ENCODE data around the gene TCF4.
A peak's percentile ranks its signal among the peaks of the same experiment; 100 is the strongest.
"Not testable (repeated sequence)": the region's sequence is repeated elsewhere in the genome, so short reads cannot be mapped to it uniquely, and the experiment has no call there.

Gene TCF4

DNA sequence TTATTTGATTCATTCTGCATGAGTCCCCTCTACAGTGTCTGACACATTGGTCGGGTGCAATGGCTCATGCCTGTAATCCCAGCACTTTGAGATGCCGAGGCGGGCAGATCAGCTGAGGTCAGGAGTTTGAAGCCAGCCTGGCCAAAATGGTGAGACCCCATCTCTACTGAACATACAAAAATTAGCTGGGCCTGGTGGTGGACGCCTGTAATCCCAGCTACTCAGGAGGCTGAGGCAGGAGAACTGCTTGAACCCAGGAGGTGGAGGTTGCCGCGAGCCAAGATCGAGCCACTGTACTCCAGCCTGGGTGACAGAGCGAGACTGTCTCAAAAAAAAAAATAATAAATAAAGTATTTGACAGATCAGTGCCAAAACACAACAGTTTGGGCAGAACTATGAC, 118.9 kb downstream of the TCF4 start:
- DNase-seq, result not testable (repeated sequence)

DNA sequence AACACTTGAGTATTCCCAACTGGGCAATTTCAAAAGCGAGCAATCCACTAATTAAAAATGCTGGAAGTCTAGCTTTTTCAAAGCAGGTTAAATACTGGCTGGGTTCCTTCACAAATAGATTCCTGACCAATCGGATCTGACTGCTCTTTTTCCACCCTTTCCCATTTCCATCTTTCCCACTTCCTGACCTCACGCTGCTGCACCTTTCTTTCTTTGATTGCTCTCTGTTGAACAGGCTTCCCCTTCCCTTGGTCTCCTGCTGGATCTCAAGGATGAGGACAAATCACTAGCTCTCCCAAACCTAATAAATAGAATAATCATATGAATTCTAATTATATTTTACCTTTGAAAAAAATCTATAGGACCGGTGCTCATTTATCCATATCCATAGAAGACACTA, 121.2 kb downstream of the TCF4 start:
- DNase-seq, result no peak

DNA sequence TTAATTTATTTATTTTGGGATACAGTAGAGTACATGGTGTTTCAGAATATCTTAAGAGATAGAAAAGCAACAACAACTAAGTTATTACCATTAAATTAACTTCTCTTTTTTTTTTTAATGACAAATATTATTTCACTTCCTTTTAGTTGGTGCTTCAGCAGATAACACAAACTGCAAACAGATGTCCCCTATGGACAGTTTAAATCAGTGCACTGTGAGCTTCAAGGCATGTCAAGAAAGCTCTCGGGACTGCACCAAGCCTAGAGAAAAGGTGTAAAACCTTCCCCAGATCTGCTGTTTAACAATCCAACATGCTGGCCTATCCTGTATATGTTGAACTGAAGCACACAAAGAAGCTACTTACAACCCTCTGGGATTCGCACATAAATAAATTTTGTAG, 122.7 kb downstream of the TCF4 start:
- no peak for DNase-seq

DNA sequence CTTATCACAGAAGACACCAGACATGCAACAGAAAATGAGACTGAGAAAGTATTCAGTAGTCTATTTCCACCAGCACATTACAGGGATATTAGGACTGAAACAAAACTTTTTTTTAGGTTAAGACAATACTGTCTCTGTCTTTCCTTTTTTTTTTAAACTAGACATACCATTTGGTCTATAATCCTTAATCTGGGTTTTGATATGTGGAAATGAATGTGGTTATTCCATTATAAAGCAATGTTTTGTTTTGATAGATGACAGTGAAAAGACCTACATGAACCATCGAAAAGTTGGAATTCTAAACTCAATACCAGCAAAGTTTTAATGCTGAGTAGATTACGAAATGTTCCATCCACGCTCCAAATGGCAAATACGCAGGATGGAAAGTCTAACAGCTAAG, 123.4 kb downstream of the TCF4 start:
- DNase-seq, result no peak

DNA sequence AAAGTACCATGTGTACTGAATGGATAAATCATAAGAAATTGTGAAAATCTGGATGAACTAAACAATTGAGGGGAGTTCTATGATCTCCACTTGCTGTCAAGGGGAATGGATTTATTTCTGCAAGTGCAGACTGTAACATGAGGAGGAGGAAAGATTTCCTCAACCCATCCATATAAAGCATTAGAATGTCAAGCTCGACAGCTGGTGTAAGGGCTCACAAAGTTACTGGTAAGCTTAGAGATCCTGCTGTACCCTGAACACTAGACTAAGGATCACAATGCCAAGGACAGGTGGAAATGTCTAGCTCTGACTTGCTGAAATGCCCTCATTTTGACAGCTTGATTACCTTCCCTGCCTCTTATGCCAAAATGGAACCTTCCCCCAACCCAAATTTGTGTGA, 125.3 kb downstream of the TCF4 start:
- DNase-seq, result no peak

DNA sequence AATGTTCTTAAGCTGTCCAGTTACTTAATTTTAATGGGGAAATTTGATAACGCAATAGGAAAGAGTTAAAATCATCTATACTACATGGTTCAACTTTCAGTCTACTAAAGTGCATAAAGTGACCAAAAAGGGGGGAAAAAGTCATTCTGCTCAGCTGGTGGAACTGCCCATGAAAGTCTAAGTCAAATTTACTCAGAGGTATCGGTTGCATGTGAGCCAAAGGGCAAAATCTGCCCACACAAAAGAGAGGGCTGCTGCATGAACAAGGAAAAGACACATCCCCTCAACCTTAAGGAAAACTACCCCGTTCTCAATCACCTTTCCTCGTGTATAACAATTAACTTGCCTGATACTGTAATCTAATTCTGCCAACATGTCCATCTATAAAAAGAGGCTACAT, 126.1 kb downstream of the TCF4 start:
- no peak for DNase-seq

DNA sequence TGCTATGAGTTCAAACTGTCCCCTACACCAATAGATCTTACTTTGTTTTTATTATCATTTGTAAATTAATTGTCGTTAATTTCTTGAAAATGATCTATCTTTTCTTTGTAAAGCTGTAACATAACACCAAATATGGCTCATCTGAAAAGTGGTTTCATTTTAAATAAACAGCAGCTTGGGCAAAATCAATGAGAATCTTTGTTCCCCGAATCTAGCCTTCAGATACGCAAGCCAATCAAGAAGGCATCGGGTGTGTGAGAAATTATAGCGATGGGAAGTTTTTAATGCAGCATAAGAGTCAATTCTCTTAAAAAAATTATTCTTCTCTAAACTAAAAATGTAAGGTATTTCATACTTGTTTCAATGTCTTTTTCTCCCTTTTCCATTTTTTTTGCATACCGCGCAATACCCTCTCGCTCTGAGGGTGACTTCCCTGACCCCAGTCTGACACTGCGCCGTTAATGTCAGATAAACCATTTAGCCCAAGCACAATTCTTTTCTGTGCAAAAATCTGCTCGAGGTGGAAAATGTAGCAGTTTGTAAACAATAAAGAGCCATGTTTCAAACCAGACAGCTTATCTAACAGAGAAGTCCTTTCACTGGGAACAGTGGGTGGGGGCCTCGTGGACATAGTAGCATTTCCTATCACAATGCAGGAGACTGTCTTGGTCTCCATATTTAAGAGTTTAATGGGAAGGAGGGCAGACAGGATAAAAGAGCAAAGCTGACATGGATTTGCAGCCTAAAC, 129.4 kb downstream of the TCF4 start:
- no peak for DNase-seq

DNA sequence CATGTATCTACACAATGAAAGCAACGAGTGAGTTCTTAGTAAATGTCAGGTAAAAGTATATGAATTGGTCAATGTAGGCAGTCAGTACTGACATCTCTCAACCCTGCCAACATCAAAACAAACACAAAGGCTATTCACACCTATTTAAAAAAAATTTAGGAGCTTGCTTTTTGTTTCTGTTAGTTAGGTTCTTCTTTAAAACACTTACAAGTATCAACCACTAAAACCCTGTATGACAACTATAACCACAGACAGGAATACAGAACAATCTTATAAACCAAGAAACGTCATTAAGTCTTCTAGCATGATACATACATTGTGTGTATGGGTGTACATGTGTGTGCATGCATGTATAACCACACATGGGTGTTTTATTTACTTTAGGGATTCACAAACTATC, 131.0 kb downstream of the TCF4 start:
- DNase-seq, result no peak

DNA sequence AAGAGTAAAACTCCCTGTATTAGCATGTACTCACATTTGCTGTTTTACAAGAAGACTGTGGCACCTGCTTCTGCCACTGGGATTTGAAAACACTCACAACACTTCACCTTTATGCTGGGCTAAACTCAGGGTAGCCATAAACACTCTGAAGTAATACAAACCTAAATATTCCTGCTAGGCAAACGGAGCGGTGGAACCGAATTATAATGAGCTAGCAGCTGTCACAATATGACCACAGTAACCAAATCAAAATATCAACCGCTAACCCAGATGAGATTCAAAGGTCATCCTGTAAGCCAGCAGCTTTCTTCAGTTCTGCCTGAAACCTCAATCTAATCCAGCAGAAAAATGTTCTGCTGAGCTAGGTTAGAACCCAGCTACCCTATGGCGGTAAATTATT, 132.1 kb downstream of the TCF4 start:
- no peak for DNase-seq

DNA sequence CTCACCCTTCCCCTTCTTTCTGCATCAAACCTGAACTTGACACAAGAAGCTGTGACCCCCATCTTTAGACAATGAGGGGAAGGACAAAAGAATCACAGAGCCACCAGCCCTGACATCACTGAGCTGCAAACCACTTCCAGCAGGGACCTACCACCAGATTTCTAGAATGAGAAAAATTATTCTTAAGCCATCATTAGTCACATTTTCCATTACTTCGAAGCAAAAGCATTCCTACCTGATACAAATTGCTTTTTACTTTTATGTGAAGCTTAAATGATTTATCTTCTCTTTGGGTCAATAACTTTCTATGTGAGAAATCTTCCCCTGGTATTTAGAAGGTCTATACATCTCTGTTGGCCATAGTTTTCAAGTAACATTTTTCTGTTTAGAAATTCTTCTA, 134.8 kb downstream of the TCF4 start:
- DNase-seq, result no peak

DNA sequence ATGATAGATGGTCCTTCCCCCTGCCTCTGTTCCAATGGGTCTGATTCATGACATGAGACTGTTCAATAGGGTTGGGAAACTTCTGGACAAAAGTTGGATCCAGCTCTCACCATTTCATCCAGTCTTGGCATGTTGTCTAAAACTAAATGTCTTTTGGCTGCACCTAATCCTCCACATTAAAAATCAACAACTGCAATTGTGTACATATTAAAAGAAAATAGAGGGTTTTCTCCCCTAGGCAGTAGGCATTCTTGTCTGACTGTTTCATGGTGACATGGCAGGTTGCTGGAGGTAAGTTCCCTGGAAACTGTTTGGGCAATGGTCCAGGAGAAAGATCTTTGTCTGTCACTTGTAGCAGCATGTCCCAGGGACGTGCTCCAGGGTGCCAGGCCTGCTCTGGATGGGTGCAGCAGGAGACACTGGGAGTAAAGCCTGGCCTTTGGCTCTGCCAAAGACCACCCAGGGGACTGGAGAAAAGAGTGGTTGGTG, 135.8 kb downstream of the TCF4 start:
- peak; percentile 76 for DNase-seq

DNA sequence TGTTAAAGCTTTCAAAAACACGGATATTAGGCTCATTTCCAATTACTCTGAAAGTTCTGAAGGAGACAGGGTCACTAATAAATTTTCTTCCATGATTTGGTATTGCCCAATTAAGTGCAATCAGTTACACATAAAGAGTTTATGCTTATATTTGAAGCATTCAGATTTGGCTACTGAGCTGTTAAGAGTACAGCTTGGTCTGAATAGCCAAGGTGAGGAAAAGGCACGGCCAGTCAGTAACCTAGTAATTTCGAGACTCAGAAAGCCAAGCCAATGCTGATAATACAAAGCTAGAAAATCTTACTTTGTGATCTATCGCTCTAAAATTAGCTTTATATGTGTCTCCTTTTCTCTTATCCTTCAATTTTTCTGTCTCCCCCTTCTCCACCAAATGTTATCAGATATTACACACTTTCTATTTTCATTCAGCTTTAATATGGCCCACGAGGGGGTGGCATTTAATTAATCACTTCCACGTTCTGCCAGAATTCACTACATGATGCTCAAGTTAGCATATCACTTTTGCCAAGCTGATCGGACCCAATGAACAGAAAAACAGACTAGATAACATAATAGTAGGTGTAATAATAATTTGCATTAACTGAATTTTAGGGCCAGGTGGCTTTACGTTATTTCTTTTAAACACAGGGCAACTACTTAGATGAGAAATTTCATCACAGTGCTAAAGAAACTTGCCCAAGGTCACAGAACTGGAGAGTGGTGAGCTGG, 138.4 kb downstream of the TCF4 start:
- DNase-seq, result no peak

DNA sequence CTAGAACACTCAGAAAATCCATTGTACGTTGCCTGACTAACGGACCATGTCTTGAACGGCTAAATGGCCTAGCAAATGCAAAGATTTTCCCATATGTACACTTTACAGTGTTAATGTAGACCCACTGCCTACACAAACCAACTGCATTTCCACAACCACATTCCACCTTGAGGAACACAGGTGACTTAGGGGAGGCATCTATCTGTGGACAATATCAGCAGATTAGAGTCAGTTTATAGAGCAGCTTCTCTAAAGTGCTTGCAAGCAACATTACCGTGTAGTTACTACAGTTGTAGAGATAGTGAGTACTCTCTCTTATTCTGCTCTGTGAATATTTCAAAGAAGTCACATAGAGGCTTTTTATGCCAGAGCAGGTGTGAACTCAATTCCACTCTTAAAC, 139.6 kb downstream of the TCF4 start:
- no peak for DNase-seq

DNA sequence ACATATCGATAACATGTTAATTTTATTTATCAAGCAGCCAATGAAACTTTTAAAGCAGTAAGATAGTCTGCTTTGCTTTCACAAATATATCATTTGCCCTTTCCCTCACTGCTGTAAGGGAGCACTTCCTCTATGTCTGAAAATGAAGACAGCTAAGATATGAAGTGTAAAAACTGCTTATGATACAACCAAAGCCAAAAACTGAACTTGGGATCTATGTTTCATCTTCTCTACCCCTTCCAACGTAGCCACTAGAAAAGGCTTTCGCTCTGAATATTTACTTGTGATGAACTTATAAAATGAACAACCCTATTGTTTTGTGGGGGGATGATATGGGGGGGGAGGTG, 140.3 kb downstream of the TCF4 start:
- no peak for DNase-seq

DNA sequence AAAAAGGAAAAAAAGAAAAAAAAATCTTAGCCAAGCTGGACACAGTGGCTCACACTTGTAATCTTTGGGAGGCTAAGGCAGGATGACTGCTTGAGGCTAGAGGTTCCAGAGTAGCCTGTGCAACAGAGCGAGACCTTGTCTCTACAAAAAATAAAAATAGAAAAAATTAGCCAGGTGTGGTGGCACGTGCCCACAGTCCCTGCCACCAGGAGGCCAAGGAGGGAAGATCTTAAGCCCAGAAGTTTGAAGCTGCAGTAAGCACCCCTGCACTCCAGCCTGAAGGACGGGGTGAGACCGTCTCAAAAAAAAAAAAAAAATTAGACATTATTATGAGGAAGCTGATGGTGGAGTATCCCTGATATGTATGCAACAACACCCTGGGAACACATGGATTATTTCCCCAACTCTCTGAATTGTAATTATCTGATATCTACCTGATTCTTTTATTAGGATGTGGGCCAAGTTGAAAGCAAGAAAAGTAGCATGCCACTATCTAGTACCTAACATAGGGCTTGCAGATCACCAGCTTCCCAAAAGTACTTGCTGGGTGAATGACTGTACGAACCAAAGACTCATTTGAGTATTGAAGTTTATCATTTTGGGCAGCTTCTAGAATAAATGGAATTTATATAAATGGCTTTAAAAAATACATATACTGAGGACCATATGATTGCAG, 140.9 kb downstream of the TCF4 start:
- DNase-seq, result no peak

DNA sequence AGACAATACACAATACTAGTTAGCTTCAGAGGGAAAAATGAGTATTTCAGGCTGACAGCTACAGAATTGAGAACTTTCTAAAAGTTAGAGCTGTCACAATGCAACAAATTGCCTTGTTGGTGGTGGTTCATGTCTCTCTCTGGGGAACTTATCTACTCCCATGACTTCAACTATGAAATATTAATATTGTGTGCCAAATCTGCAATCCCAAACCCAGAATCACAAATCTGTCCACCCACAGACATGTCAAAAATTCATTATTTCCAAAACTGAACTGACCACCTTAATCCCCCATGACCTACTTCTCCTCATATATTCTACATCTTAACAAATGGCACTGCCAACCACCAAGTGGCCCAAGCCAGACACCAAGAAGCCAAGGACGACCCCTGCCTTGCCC, 143.5 kb downstream of the TCF4 start:
- DNase-seq, result no peak

DNA sequence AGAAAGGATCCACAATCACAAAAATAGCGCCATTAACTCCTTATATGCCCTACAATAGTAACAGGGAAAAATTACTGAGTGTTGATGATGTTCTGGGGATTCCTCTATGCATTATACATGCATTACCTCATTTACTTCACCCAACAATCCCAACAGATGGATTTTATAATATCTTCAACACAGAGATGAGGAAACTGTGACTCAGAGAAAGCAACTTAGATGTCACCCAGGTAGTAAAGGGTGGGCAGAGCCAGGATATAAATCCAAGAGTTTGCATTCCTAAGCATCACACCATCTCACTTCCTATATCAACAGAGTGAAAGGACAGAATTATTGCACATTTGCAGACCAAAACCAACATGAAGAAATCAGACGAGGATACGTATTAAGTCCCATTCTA, 144.2 kb downstream of the TCF4 start:
- DNase-seq, result no peak

DNA sequence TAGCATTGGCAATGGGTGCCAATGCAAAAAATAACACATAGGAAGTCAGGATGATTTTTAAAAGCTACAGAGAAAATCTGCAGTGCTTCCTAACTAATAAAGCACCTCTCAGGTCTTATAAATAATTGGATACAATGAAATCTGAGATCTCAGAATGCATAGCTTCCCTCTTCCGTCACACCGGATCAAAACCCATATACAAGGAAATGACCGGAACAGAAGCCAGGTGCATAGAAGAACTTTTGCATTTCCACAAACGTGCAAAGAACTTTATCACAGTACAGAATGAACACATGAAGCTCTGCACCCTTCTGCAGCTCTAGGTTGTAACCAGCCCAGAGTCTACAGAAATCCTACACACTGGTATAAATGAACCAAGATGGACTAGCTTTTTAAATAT, 145.4 kb downstream of the TCF4 start:
- no peak for DNase-seq

DNA sequence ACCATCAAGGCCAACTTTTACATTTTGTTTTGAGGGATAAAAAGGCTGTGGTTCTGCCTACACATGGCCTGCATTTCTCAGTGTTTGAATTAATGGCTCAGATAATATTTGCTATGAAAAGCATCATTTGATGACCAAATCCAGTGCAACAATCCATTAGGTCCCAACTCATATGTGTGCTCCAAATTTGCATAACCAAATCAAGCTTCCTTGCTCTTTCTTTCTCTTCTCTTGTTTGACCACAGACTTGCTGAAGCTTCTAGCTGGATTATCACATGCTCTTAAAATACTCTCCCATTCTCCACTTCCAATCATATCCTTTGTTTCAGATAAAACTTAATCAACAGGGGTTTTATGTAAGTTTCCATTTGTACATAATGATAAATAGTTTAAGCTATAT, 147.0 kb downstream of the TCF4 start:
- DNase-seq, result no peak

DNA sequence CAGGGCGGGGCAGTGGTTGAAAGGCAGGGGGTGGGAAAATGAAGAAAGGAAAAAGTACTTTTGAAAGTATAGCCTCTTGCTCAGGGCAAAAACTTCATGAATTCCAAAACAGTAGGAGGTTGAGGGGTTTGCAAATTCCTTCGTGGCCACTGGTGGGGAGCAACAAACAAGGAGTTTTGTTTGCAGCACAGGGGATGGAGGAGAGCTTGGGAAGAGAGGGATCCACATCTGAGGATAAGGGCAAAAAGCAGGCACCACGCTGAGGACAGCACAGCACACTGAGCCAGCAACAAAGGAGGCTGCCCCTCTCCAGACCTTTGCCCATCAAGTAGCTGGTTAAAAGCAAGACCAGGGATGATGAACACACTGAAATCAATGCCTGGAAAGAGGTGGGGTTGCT, 148.9 kb downstream of the TCF4 start:
- DNase-seq, result no peak

DNA sequence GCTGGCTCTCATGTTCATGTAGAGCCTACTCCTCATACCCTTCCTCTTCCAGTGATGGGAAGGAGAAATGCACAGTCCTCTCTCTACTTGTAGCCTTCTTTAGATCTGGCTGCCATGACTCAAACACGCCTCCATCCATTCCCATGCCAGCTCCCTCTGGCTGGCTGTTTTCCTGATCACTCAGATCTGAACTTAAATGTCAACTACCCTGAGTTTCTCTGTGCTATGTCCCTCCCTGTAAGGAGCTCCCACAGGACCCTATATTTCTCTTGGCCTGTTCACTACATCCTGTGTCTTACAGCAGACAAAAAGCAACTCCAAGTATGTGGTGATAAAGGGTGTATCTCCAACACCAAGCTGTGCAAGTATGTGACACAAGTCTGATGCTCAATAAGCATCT, 152.4 kb downstream of the TCF4 start:
- no peak for DNase-seq

DNA sequence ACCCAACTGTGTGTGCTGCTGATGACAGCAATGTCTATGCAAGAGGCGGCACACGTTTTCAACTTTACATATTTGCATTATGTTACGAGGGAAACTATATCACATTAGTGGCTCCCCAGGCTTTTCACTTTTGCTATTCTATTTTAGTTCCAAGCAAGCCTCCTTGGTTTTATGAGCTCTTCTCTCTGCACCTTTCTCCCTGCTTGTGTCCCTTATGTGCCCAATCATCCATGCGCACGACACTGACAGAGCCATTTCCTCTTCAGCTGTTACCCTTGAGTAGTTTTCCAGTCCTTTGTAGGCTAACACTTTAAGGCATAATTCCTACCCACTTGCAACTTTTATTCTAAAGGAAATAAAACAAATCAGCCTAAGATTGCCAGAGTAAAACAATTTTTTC, 154.3 kb downstream of the TCF4 start:
- DNase-seq, result no peak

DNA sequence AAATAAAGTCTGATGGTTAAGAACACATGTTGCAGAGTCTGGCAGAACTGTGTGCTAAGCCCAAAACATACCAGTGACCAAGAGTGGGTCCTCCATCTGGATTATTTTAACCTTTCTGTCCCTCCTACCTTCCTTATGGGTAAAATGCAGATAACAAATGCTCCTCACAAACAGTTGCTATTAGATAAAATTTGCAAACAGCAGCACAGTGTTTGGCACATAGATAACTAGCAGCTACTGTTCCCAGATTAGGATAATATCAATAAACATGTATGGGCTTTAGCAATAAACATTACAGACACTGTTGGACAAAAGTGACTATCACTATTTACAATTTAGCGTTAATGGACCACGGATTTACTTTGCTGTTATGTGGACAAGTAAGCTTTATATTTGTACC, 154.9 kb downstream of the TCF4 start:
- DNase-seq, result no peak

DNA sequence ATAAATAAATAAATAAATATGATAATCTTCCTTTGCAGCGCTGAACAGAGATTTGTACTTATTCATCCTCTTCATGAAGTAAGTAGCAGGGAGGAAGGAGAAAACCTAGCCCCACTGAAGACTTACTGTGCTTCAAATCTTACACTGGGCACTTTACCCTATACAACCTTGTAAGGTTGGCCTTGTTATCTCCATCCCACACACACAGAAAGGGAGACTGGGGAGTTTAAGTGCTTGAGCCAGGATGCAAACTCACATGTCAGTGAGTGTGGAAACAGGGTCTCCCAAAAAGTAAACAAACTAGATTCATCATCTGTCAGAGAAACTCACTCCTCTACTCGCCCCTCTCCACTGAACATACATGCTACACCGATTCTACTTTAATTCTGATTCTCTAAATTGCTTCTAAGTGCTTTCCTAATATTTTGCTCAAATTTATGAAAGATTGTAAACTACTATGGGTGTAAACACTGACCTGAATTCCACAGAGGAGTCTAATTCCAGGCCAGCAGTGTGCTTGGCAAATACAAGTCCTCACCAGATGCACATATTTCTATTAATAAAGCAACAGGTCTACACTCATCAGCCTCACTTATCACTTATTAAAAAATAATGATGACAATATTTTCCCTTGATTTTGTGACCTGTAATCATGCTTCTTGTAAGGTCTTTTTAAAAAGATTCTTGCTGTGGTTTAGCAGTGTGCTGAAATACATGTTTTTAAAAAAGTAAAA, 155.5 kb downstream of the TCF4 start:
- no peak for DNase-seq

All from COR-L47 (cell line).